ENCODE data around the gene INPP5A. TPM values are rescaled to one million over a fixed set of nuclear protein-coding genes. Genes with fewer than 3 reads are reported as not detected.

INPP5A gene
- total RNA-seq, 3 donors from 2014 or later: 26.6 to 50.6 (median 38.7) TPM

DNA sequence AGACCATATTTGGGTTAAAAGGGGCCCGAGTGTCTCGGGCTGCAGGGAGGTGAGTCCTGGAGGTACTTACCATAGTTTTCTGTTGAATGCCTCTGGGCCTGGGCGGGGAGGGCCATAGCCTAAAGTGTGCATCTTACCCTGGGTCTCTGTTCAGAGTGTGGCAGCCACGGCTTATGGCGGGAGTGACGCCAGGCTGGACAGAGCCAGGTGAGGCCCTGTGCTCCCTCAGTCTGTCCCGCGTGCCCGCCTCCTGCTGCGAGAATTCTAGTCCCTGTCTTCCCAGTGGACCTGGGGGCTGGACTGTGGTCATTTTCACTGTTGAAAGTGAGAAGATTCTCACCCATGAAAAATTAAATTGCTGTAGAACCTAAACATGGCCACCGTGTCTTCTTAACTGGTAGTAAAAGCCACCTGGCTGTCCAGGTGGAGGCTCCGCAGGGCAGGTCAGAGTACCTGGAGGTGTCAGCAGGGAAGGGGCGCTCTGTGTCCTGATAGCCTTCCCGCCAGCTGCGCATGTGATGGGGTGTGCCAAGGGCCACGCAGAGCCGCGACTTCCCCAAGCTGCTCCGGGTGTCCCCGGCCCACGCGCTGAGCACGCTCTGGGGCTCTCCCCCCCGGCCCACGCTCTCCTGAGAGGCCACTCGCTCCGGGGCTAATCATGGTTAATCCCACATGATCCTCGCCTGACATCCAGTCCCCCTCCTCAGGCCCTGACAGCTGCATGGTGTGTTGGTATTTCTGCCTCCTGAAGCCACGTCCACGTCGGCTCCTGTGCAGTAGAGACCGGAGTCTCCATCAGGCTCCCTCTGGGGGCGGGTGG lies 20.3 kb downstream of the INPP5A start:
- Histone ChIP-seq H3K27me3 (no peaks in the 10 kb centered on the region), H3K4me1 (no peaks in the 10 kb centered on the region), H3K9me3 (no peaks in the 10 kb centered on the region), H3K36me3 (no peaks in the 10 kb centered on the region), H3K4me3 (no peak overlapping the region), H3K27ac (no peak overlapping the region)
- TF ChIP-seq POLR2AphosphoS5 (IDR thresholded peaks at IDR 0.05): no peak
- TF ChIP-seq, protein P1, sequence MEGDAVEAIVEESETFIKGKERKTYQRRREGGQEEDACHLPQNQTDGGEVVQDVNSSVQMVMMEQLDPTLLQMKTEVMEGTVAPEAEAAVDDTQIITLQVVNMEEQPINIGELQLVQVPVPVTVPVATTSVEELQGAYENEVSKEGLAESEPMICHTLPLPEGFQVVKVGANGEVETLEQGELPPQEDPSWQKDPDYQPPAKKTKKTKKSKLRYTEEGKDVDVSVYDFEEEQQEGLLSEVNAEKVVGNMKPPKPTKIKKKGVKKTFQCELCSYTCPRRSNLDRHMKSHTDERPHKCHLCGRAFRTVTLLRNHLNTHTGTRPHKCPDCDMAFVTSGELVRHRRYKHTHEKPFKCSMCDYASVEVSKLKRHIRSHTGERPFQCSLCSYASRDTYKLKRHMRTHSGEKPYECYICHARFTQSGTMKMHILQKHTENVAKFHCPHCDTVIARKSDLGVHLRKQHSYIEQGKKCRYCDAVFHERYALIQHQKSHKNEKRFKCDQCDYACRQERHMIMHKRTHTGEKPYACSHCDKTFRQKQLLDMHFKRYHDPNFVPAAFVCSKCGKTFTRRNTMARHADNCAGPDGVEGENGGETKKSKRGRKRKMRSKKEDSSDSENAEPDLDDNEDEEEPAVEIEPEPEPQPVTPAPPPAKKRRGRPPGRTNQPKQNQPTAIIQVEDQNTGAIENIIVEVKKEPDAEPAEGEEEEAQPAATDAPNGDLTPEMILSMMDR (IDR thresholded peaks at IDR 0.05): no peak
- TF ChIP-seq POLR2A (IDR thresholded peaks at IDR 0.05): no peak
- DNase-seq (ENCODE audit: low spot score in 2 of 2): no peak
- intact Hi-C loops (cut with DNase I; ENCODE audit: low total_unique reads): no loop called here

DNA sequence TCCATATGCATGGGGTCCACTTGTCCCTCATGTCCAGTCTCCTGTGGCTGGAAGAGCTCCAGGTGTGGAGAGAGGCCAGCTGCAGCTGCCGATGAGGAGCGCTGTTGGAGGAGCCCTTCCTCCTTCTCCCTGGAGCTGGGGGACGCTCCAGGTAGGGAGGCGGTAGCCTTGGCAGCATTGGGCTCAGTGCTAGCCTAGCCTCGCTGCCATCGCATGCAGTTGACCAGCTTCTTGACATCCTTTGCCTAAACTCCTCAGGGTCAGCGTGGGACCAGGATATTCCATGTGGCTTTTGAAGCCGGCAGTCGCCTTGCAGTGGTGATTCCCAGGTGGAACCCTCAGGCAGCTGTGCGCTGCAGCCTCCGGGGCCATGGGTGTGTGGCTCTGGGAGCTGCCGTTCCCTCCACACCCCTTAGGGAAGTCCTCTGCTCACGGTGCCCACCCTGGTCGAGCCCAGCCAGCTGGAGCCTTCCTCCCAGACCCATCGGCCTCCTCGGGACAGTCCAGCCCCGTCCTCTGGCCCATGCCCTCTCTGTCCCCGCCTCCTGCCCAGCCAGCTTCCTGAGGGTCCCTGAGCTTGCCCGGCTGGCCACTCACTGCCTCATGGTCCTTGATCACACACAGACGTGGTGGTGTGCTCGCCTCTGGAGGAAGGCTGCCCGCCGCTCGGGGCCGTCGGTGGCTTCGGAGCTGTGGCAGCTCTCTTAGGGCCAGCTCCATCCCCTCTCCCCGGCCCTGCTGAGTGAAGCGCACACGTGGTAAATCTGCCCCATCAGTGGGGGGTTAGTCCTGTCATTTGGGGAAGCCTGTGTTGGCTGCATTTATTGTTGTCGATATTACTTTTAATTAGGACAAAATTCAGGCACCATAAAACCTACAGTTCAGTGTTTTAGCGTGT lies 21.2 kb downstream of the INPP5A start:
- DNase-seq (ENCODE audit: low spot score in 2 of 2): no peak
- no peak overlapping the region for H3K27ac ChIP-seq
- intact Hi-C loops (cut with DNase I; ENCODE audit: low total_unique reads): no loop called here
- H3K4me3 ChIP-seq: no peak overlapping the region
- H3K9me3 ChIP-seq: no peaks in the 10 kb centered on the region
- no peaks in the 10 kb centered on the region for H3K4me1 ChIP-seq
- TF ChIP-seq, protein P1 (IDR thresholded peaks at IDR 0.05): no peak
- TF ChIP-seq POLR2AphosphoS5 (IDR thresholded peaks at IDR 0.05) (no peak), POLR2A (IDR thresholded peaks at IDR 0.05) (no peak)
- no peaks in the 10 kb centered on the region for H3K36me3 ChIP-seq
- no peaks in the 10 kb centered on the region for H3K27me3 ChIP-seq

DNA sequence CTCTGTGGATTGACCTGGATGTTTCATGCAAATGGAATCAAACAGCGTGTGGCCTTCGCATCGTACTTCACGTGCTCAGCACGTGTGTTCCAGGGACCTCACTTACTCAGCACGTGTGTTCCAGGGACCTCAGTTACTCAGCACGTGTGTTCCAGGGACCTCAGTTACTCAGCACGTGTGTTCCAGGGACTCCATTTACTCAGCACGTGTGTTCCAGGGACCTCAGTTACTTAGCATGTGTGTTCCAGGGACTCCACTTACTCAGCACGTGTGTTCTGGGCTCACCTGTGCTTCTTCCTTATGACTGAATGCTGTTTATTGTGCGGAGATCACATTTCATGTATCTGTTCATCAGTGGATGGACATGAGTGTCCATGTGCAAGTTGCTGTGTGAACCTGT lies 22.0 kb downstream of the INPP5A start:
- no peak for DNase-seq (ENCODE audit: low spot score in 2 of 2)
- Histone ChIP-seq H3K4me1 (no peaks in the 10 kb centered on the region), H3K9me3 (no peaks in the 10 kb centered on the region), H3K4me3 (no peak overlapping the region), H3K27me3 (no peaks in the 10 kb centered on the region), H3K27ac (no peak overlapping the region), H3K36me3 (no peaks in the 10 kb centered on the region)
- TF ChIP-seq POLR2A (IDR thresholded peaks at IDR 0.05): no peak
- TF ChIP-seq, protein P1 (IDR thresholded peaks at IDR 0.05): no peak
- TF ChIP-seq POLR2AphosphoS5 (IDR thresholded peaks at IDR 0.05): no peak
- intact Hi-C loops (cut with DNase I; ENCODE audit: low total_unique reads): no loop called here

DNA sequence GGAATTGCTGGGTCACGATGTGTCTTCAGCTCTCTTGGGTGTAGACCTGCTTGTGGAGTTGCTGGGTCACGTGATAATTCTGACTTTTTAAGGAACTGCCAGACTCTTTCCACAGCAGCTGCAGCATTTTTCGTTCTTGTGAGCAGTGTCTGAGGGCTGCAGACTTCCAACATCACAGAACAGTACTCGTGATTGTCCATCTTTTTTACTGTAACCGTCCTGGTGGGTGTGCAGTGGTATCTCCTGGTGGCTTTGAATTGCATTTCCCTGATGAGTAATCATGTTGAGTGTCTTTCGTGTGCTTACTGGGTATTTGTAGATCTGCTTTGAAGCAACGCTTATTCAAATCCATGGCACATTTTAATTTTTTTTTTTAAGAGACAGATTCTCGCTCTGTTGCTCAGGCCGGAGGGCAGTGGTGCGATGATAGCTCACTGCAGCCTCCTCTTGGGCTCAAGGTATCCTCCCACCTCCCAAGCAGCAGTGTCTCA lies 22.7 kb downstream of the INPP5A start:
- intact Hi-C loops (cut with DNase I; ENCODE audit: low total_unique reads): no loop called here
- H3K4me1 ChIP-seq: no peaks in the 10 kb centered on the region
- no peak overlapping the region for H3K27ac ChIP-seq
- no peak overlapping the region for H3K4me3 ChIP-seq
- no peaks in the 10 kb centered on the region for H3K36me3 ChIP-seq
- no peak for DNase-seq (ENCODE audit: low spot score in 2 of 2)
- no peaks in the 10 kb centered on the region for H3K27me3 ChIP-seq
- TF ChIP-seq, protein P1 (IDR thresholded peaks at IDR 0.05): no peak
- no peak for TF ChIP-seq POLR2AphosphoS5 (IDR thresholded peaks at IDR 0.05)
- TF ChIP-seq POLR2A (IDR thresholded peaks at IDR 0.05): no peak
- H3K9me3 ChIP-seq: no peaks in the 10 kb centered on the region
